Measurements from ENCODE around the gene THRA.

DNA sequence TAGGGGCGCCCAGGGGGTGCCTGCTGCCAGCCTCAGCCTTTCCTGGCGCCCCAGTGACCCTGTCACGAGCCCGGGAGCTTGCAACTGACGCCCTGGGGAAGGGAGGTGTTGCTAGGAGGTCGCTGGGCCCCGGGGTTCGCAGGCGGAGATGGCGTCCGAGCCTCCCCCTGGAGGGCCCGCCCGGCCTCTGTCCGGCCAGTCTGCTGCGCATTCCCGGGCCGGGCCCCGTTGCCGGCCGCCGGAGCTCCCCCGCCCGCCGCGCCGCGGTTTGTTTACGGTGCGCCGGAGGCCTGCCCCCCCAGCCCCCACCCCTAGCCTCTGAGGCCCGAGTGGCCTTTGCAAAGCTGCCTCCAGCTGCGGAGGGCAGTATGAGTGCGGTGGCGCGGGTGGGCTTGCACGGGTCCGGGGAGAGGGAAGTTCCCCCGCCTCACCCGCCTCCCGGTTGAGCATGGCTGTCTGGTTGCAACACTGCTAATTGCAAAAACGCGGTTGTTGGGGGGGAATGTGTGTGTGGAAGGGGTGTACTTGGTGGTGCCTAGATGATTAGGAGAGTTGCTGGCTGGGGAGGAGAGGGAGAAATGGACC, 514 bp downstream of the THRA start:
- TF ChIP-seq, protein P1, sequence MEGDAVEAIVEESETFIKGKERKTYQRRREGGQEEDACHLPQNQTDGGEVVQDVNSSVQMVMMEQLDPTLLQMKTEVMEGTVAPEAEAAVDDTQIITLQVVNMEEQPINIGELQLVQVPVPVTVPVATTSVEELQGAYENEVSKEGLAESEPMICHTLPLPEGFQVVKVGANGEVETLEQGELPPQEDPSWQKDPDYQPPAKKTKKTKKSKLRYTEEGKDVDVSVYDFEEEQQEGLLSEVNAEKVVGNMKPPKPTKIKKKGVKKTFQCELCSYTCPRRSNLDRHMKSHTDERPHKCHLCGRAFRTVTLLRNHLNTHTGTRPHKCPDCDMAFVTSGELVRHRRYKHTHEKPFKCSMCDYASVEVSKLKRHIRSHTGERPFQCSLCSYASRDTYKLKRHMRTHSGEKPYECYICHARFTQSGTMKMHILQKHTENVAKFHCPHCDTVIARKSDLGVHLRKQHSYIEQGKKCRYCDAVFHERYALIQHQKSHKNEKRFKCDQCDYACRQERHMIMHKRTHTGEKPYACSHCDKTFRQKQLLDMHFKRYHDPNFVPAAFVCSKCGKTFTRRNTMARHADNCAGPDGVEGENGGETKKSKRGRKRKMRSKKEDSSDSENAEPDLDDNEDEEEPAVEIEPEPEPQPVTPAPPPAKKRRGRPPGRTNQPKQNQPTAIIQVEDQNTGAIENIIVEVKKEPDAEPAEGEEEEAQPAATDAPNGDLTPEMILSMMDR (conservative IDR thresholded peaks at IDR 0.05): no peak
- peak; percentile 55; the same call in 1 of the 2 replicates for TF ChIP-seq ZFX (IDR thresholded peaks at IDR 0.05)

All from C4-2B (cell line).